Measurements from ENCODE around the gene UBAC2. TPM values are rescaled to one million over a fixed set of nuclear protein-coding genes. Genes with fewer than 3 reads are reported as not detected.

The UBAC2 gene
- total and polyA plus RNA-seq, 2 of the 4 experiments (the other 2 are of a cell fraction) = 20.8 to 36.3 TPM

DNA sequence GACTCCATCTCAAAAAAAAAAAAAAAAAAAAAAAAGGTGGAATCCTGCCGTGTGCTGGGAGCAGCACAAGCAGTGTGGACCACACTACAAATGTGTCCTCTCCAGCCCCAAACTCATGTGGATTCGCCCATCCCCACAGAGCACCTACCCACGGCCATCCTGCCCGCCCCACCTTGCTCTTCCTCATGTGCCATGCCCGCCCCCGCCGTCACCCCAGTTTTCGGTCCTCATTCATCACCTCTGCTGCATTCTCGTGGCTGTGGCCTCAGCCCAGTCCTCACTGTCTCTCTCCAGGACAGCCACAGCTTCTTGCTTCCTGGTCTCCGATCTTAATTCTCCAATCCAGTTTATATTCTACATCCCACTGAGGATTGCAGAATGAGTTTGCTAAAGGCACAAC, 220.6 kb downstream of the UBAC2 start:
- ATAC-seq (ENCODE audit: low read depth) (no peak), DNase-seq (no peak)
- in situ Hi-C loops (cut with MboI; ENCODE audit: low sequenced_read_pairs) (no loop called here), intact Hi-C loops (cut with micrococcal nuclease) (no loop called here), dilution Hi-C loops (cut with HindIII; ENCODE audit: low sequenced_read_pairs, unreplicated experiment) (no loop called here)
- Histone ChIP-seq H2AFZ (replicated peaks; ENCODE audit: low read length, poor library complexity) (no peak overlapping the region), H3K36me3 (ENCODE audit: control insufficient read depth, insufficient read depth, low read length) (no peaks in the 10 kb centered on the region), H4K5ac (ENCODE audit: low read depth, low read length) (no peak overlapping the region), H4K20me1 (ENCODE audit: insufficient read depth, low read length) (no peaks in the 10 kb centered on the region), H3K4me2 (ENCODE audit: low read depth, low read length) (no peak overlapping the region), H3K4me1 (ENCODE audit: control insufficient read depth, insufficient read depth, low read length) (no peaks in the 10 kb centered on the region), H3K56ac (ENCODE audit: extremely low read depth, insufficient read depth, low read length) (no peak overlapping the region), H2BK120ac (ENCODE audit: low read depth, low read length) (no peak overlapping the region), H2BK5ac (ENCODE audit: low read depth, low read length, poor library complexity, severe bottlenecking) (no peak overlapping the region), H3K27ac (ENCODE audit: insufficient read depth, low read length) (no peak overlapping the region), H4K91ac (ENCODE audit: insufficient read depth, low read depth, low read length) (no peak overlapping the region), H2AK5ac (ENCODE audit: low read depth, low read length) (no peak overlapping the region), H3K27me3 (ENCODE audit: control insufficient read depth, insufficient read depth, low read length) (peaks cover 46% of the 10 kb centered on the region), H3K9ac (ENCODE audit: low read depth, low read length) (no peak overlapping the region), H3K79me1 (ENCODE audit: low read depth in 1 of 2, low read length in 2 of 2) (no peaks in the 10 kb centered on the region), H2BK20ac (ENCODE audit: low read depth, low read length) (no peak overlapping the region), H3K23ac (ENCODE audit: low read depth, low read length) (no peak overlapping the region), H4K8ac (ENCODE audit: low read depth in 2 of 2, low read length in 2 of 2) (no peak overlapping the region), H3K4ac (ENCODE audit: low read depth, low read length) (no peak overlapping the region), H3K9me3 (ENCODE audit: control insufficient read depth, insufficient read depth, low read length) (no peaks in the 10 kb centered on the region), H3K18ac (ENCODE audit: low read depth, low read length) (no peak overlapping the region), H2BK15ac (ENCODE audit: low read depth, low read length) (no peak overlapping the region), H3K14ac (replicated peaks; ENCODE audit: low read depth, low read length) (no peak overlapping the region), H3K4me3 (ENCODE audit: insufficient read depth, low read depth, low read length) (no peak overlapping the region), H3K9me1 (ENCODE audit: insufficient read depth, low read length) (no peaks in the 10 kb centered on the region), H2AK9ac (replicated peaks; ENCODE audit: low read depth, low read length, poor library complexity) (no peak overlapping the region)
- TF ChIP-seq CHD1 (IDR thresholded peaks at IDR 0.05; ENCODE audit: low read depth, low read length) (no peak), RFX5 (IDR thresholded peaks at IDR 0.05; ENCODE audit: low read depth, low read length) (no peak), FOS (IDR thresholded peaks at IDR 0.05; ENCODE audit: low read depth, low read length) (no peak), POLR2A (IDR thresholded peaks at IDR 0.05; ENCODE audit: low read depth, low read length) (no peak), NFE2L2 (IDR thresholded peaks at IDR 0.05; ENCODE audit: low read depth, low read length) (no peak), MAZ (IDR thresholded peaks at IDR 0.05; ENCODE audit: borderline replicate concordance, low read depth, low read length) (no peak), SMC3 (IDR thresholded peaks at IDR 0.05; ENCODE audit: low read depth, low read length) (no peak), MXI1 (IDR thresholded peaks at IDR 0.05; ENCODE audit: borderline replicate concordance, low read depth, low read length) (no peak), RAD21 (IDR thresholded peaks at IDR 0.05; ENCODE audit: low read length) (no peak), MAFK (IDR thresholded peaks at IDR 0.05; ENCODE audit: low read depth, low read length) (no peak), CEBPB (IDR thresholded peaks at IDR 0.05; ENCODE audit: low read depth, low read length) (no peak), RCOR1 (IDR thresholded peaks at IDR 0.05; ENCODE audit: insufficient replicate concordance, low read length) (no peak)
- TF ChIP-seq, protein P1, sequence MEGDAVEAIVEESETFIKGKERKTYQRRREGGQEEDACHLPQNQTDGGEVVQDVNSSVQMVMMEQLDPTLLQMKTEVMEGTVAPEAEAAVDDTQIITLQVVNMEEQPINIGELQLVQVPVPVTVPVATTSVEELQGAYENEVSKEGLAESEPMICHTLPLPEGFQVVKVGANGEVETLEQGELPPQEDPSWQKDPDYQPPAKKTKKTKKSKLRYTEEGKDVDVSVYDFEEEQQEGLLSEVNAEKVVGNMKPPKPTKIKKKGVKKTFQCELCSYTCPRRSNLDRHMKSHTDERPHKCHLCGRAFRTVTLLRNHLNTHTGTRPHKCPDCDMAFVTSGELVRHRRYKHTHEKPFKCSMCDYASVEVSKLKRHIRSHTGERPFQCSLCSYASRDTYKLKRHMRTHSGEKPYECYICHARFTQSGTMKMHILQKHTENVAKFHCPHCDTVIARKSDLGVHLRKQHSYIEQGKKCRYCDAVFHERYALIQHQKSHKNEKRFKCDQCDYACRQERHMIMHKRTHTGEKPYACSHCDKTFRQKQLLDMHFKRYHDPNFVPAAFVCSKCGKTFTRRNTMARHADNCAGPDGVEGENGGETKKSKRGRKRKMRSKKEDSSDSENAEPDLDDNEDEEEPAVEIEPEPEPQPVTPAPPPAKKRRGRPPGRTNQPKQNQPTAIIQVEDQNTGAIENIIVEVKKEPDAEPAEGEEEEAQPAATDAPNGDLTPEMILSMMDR (conservative IDR thresholded peaks at IDR 0.05; ENCODE audit: low read depth, low read length) = no peak
- 84% methylated on average over 8 of the region's 10 CpGs; no CpG with 5 or more reads in 1 of the 2 experiments for WGBS, 2 experiments (ENCODE audit: extremely low coverage in 2 of 2, insufficient read length in 1 of 2)
- ChIA-PET CTCF (no interaction called here), POLR2A (ENCODE audit: unreplicated experiment) (no interaction called here)
- no TSS peak for BruUV-seq (replicated peaks)

All from IMR-90 (cell line).